KOPT-K1 (cell line): Measurements from ENCODE around the gene HLA-E.
A peak's percentile ranks its signal among the peaks of the same experiment; 100 is the strongest.

Source experiments
- H3K27ac ChIP-seq: fragments of 200-600 bp; sonication (generic); 2 replicates; pipeline ENCODE4 v1.5.1; 2016; ENCODE audit warnings: antibody characterized with exemption, mild to moderate bottlenecking, low read depth, low read length; ENCODE audit not compliant: poor library complexity, severe bottlenecking
- H3K36me3 ChIP-seq: fragments of 200-600 bp; sonication (generic); 2 replicates; pipeline ENCODE4 v1.5.1; 2017; ENCODE audit warnings: antibody characterized with exemption, mild to moderate bottlenecking, low read length, moderate library complexity; ENCODE audit not compliant: insufficient read depth
- H3K9me3 ChIP-seq: fragments of 200-600 bp; sonication (generic); 2 replicates; pipeline ENCODE4 v1.5.1; 2017; ENCODE audit warnings: antibody characterized with exemption, low read length, mild to moderate bottlenecking; ENCODE audit not compliant: insufficient read depth, poor library complexity, severe bottlenecking

Gene HLA-E

GRCh38 chr6:30489081-30490025, at the start of gene HLA-E:
Gene HLA-E, plus strand, starts transcription at chr6:30489509. Its CDS starts 23 bp downstream, at chr6:30489532.
- Histone ChIP-seq H3K9me3 (no peaks in the 10 kb centered on the region), H3K27ac (peak within 1 kb of the TSS; percentile 87), H3K36me3 (peaks cover 42% of the 10 kb centered on the region)

GRCh38 chr6:30441171-30441570, 48.1 kb upstream of the HLA-E start:
- Histone ChIP-seq H3K27ac (no peak overlapping the region), H3K36me3 (no peaks in the 10 kb centered on the region), H3K9me3 (no peaks in the 10 kb centered on the region)

- no peak overlapping the region for H3K27ac ChIP-seq
- H3K36me3 ChIP-seq, result no peaks in the 10 kb centered on the region
- H3K9me3 ChIP-seq, result no peaks in the 10 kb centered on the region
These were observed 45.5 kb upstream of the HLA-E start for GRCh38 chr6:30443657-30444450.

GRCh38 chr6:30444451-30444742, 44.9 kb upstream of the HLA-E start:
- H3K9me3 ChIP-seq, result no peaks in the 10 kb centered on the region
- H3K36me3 ChIP-seq, result no peaks in the 10 kb centered on the region

GRCh38 chr6:30446259-30446658, 43.0 kb upstream of the HLA-E start:
- Histone ChIP-seq H3K27ac (no peak overlapping the region), H3K36me3 (no peaks in the 10 kb centered on the region), H3K9me3 (no peaks in the 10 kb centered on the region)

More at GRCh38 chr6:30444451-30444742, 44.9 kb upstream of the HLA-E start:
- H3K27ac ChIP-seq, result no peak overlapping the region

- Histone ChIP-seq H3K9me3 (no peaks in the 10 kb centered on the region), H3K36me3 (no peaks in the 10 kb centered on the region)
These were observed 42.1 kb upstream of the HLA-E start for GRCh38 chr6:30447237-30447636.

GRCh38 chr6:30450548-30450908, 38.8 kb upstream of the HLA-E start:
- H3K27ac ChIP-seq, result no peak overlapping the region
- no peaks in the 10 kb centered on the region for H3K9me3 ChIP-seq
- no peaks in the 10 kb centered on the region for H3K36me3 ChIP-seq

More at GRCh38 chr6:30447237-30447636, 42.1 kb upstream of the HLA-E start:
- H3K27ac ChIP-seq, result no peak overlapping the region

GRCh38 chr6:30450909-30451841, 38.1 kb upstream of the HLA-E start:
- no peaks in the 10 kb centered on the region for H3K9me3 ChIP-seq
- H3K36me3 ChIP-seq, result no peaks in the 10 kb centered on the region
- H3K27ac ChIP-seq, result no peak overlapping the region

- Histone ChIP-seq H3K27ac (no peak overlapping the region), H3K9me3 (no peaks in the 10 kb centered on the region), H3K36me3 (no peaks in the 10 kb centered on the region)
These were observed 36.4 kb upstream of the HLA-E start for GRCh38 chr6:30452736-30453507.

GRCh38 chr6:30453508-30454116, 35.7 kb upstream of the HLA-E start:
- Histone ChIP-seq H3K36me3 (no peaks in the 10 kb centered on the region), H3K27ac (no peak overlapping the region), H3K9me3 (peaks cover 6% of the 10 kb centered on the region)

- H3K9me3 ChIP-seq, result peaks cover 31% of the 10 kb centered on the region
- H3K27ac ChIP-seq, result no peak overlapping the region
- H3K36me3 ChIP-seq, result no peaks in the 10 kb centered on the region
These were observed 30.2 kb upstream of the HLA-E start for GRCh38 chr6:30459145-30459544.

- Histone ChIP-seq H3K27ac (no peak overlapping the region), H3K9me3 (peaks cover 31% of the 10 kb centered on the region), H3K36me3 (no peaks in the 10 kb centered on the region)
These were observed 28.3 kb upstream of the HLA-E start for GRCh38 chr6:30461055-30461454.

- H3K36me3 ChIP-seq, result no peaks in the 10 kb centered on the region
- no peak overlapping the region for H3K27ac ChIP-seq
- H3K9me3 ChIP-seq, result peaks cover 31% of the 10 kb centered on the region
These were observed 26.8 kb upstream of the HLA-E start for GRCh38 chr6:30462482-30462881.

- H3K9me3 ChIP-seq, result peaks cover 29% of the 10 kb centered on the region
- no peaks in the 10 kb centered on the region for H3K36me3 ChIP-seq
- H3K27ac ChIP-seq, result no peak overlapping the region
These were observed 26.1 kb upstream of the HLA-E start for GRCh38 chr6:30463242-30463641.
